ENCODE data around the gene RBPMS2.

RBPMS2 gene

DNA sequence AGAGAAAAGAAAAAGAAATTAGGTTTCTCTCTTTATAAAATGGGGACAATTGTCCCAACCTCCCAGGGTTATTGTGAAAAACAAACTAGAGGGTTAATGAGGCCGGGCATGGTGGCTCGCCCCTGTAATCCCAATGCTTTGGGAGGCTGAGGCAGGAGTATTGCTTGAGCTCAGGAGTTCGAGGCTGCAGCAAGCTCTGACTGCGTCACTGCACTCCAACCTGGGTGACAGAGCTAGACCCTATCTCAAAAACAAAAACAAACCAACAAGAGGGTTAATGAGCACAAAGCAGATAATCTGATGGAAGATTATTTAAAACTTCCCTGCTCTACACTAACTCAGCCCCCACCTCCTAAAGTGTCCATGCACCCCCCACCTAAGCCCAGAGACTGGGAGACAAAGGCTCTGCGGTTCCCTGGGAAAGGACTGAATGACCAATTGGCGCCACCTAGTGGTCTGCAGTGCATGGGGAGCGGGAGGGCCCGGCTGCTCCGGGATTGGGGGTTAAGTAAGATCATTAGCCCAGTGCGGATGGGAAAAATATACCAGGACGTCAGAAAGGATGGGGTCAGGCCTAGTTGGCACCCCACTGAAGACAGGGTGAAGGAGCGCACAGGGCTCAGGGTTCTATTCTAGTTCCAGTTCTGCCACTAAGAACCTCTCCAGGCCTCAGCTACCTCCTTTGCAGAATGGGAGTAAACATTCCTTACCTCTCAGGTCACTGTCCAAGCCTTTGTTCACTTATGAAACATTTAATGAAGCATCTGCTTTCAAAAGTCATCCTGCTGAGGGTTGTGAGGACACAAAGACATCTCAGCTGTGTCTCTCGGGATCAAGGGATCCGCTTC, 34.5 kb upstream of the RBPMS2 start:
- TF ChIP-seq, protein P1, sequence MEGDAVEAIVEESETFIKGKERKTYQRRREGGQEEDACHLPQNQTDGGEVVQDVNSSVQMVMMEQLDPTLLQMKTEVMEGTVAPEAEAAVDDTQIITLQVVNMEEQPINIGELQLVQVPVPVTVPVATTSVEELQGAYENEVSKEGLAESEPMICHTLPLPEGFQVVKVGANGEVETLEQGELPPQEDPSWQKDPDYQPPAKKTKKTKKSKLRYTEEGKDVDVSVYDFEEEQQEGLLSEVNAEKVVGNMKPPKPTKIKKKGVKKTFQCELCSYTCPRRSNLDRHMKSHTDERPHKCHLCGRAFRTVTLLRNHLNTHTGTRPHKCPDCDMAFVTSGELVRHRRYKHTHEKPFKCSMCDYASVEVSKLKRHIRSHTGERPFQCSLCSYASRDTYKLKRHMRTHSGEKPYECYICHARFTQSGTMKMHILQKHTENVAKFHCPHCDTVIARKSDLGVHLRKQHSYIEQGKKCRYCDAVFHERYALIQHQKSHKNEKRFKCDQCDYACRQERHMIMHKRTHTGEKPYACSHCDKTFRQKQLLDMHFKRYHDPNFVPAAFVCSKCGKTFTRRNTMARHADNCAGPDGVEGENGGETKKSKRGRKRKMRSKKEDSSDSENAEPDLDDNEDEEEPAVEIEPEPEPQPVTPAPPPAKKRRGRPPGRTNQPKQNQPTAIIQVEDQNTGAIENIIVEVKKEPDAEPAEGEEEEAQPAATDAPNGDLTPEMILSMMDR (IDR thresholded peaks at IDR 0.05; ENCODE audit: control extremely low read depth, extremely low read depth, low read depth, missing control alignments): peak; percentile 96
- CTCF ChIA-PET: interaction anchor here (0.6 to 16.8 kb wide), 45 partner anchors 8 to 301 kb away, joined by 3 to 300 read pairs (median 5); partner anchors contain the start of gene PIF1
- POLR2A ChIA-PET: no interaction called here
- peak; percentile 86 for DNase-seq (ENCODE audit: extremely low spot score)

DNA sequence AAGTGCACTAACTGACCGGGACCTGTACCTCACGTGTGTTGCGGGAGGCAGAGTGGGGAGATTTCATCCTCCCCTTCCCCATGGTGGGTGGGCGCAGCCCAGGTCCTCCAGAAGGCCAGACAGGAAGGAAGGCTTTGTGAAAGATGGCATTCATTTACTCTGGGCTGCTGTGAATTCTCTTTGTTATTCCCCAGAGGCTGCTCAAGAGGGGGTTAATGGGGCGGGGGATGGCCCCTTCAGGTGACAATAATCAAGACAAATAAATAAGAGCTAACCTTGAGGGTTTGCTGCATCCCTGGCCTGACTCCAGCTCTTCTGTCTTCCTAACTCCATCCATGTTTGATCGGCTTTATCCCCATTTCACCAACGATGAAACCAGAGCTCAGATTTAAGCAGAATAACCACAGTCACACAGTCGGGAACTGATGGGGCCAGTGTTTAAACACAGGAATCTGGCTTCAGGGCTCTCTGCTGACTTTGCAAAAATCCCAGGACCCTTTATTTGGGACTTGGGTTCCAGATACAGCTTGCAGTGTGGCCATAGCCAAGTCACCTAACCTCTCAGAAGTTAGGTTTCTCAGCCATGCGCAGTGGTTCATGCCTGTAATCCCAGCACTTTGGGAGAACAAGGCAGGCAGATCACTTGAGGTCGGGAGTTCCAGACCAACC, 33.5 kb upstream of the RBPMS2 start:
- POLR2A ChIA-PET: no interaction called here
- CTCF ChIA-PET: interaction anchor here (0.7 to 16.8 kb wide), 33 partner anchors 7 to 302 kb away, joined by 3 to 300 read pairs (median 7); partner anchors contain the start of gene PIF1
- DNase-seq (ENCODE audit: extremely low spot score): peak; percentile 7
- TF ChIP-seq, protein P1 (IDR thresholded peaks at IDR 0.05; ENCODE audit: control extremely low read depth, extremely low read depth, low read depth, missing control alignments): no peak

DNA sequence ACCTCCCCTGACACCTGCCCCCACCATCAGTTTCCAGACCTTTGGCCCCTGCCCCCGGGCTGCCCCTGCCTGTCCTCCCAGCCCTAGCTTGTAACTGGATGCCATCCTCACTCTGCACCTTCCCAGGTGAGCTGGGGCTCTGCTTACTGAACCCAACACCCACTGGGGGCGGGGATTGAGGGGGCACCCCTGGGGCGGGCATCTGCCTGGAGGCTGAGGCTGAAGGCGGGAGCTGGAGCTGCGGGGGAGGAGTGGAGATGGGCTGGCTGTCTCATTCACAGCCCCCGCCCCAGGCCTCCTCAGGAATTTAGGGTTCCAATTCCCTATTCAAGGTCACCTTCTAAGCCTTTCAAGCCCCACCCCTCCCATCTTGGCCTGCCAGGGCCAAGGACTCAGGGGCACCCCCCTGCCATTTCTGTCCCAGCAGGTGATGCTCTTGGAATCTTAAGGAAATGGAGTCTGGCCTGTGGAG, 32.4 kb upstream of the RBPMS2 start:
- ChIA-PET CTCF (interaction anchor here (1.0 to 16.8 kb wide), 4 partner anchors 12 to 72 kb away, joined by 3 to 300 read pairs (median 5); no protein-coding TSS in a partner anchor), POLR2A (no interaction called here)
- TF ChIP-seq, protein P1 (IDR thresholded peaks at IDR 0.05; ENCODE audit: control extremely low read depth, extremely low read depth, low read depth, missing control alignments): no peak
- no peak for DNase-seq (ENCODE audit: extremely low spot score)

DNA sequence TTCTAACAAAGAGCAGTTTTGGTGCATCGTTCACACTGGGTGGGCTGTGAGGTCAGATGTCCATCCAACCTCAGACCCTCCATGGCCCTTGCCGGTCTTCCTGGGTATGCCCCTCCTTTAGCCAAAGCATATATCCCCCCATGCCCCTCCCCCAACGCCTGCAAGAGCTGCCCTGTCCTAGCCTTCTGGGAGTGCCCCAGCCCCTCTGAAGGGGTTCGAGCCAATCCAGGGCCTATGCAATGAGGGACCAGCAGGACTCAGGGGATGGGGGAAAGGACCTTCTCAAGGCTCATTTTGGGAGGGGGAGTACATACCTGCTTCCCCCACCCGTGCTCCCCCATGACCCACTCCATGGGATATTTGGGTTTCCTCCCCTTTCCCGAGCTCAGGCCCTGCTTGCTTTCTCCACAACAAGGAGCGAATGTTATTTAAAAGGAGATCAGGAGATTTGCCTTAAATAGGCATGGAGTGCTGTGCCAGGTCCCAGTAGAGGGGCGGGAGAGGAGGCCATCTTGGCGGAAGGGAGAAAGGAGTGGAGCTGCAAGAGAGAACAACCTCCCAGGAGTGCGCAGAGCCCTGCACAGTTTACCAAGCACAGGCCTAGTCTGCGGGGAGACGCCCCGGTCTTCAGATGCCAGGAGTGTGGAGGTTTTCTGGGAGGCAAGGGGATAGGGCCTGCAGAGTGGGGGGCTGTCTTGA, 31.8 kb upstream of the RBPMS2 start:
- TF ChIP-seq, protein P1 (IDR thresholded peaks at IDR 0.05; ENCODE audit: control extremely low read depth, extremely low read depth, low read depth, missing control alignments): no peak
- CTCF ChIA-PET: interaction anchor here (1.0 to 16.8 kb wide), 5 partner anchors 11 to 156 kb away, joined by 3 to 300 read pairs (median 4); no protein-coding TSS in a partner anchor
- POLR2A ChIA-PET: no interaction called here
- no peak for DNase-seq (ENCODE audit: extremely low spot score)

DNA sequence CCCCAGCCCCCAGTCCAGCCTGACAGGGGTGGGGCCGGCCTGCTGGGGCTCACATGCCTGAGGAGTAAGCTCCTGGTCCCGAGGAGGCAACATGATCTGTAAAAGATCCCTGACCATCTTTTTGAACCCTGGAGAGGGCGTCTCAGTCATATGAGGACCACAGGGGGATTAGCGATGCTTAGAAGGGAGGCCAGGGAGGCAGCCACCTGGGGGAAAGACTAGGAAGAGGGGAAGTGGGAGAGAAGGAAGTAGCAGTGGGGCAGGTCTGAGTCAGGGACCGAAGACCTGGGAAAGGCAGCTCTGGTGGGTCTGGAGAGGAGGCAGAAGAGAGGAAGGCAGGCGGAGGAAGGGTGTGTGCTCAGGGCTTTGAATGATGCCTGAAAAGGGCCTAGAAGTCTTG, 31.1 kb upstream of the RBPMS2 start:
- CTCF ChIA-PET: interaction anchor here (1.1 to 16.8 kb wide), 2 partner anchors 70 to 155 kb away, joined by 3 to 300 read pairs; no protein-coding TSS in a partner anchor
- POLR2A ChIA-PET: no interaction called here
- TF ChIP-seq, protein P1 (IDR thresholded peaks at IDR 0.05; ENCODE audit: control extremely low read depth, extremely low read depth, low read depth, missing control alignments): no peak
- no peak for DNase-seq (ENCODE audit: extremely low spot score)

DNA sequence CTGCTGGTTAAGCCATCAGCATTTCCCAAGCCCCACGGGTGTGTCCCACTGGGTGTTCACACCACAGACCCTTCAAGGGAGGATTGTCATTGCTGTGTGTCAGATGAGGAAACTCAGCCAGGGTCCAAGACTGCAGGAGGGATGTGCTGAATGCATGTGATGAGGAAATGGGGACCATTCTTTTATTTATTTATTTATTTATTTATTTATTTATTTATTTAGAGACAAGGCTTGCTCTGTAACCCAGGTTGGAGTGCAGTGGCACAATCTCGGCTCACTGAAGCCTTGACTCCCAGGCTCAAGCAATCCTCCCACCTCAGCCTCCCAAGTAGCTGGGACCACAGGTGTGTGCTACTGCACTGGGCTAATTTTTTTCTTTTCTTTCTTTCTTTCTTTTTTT, 29.2 kb upstream of the RBPMS2 start:
- no peak for DNase-seq (ENCODE audit: extremely low spot score)
- POLR2A ChIA-PET: interaction anchor here (1.0 kb wide), 1 partner anchor 36 kb away, joined by 3 read pairs; no protein-coding TSS in a partner anchor
- CTCF ChIA-PET: interaction anchor here (0.9 to 16.8 kb wide), 5 partner anchors 8 to 69 kb away, joined by 3 to 300 read pairs (median 3); no protein-coding TSS in a partner anchor
- TF ChIP-seq, protein P1 (IDR thresholded peaks at IDR 0.05; ENCODE audit: control extremely low read depth, extremely low read depth, low read depth, missing control alignments): no peak

All from GM10248 (cell line).